ENCODE data around the gene TTC17. TPM values are rescaled to one million over a fixed set of nuclear protein-coding genes. Genes with fewer than 3 reads are reported as not detected.

Gene TTC17
- total RNA-seq, 2 donors from 2014 or later: 105 to 126 TPM

DNA sequence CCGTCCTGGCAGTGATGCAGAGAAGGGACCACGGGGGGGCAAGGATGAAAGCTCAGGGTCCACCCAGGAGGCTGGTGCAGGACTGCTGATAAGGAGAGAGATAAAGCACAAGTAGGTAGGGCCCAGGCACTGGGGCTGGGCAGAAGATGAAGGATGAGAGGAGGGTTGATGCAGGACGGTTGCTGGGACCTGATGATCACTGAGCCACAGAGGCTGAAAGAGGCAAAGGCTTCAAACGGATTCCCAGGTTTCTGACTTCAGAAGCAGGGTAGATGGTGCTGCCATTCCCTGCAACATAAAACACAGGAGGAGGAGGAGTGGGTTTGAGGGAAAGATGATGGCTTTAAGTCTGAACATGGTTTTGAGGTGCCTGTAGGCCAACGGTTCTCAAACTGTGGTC lies 148.5 kb downstream of the TTC17 start:
- Histone ChIP-seq H3K4me1 (ENCODE audit: control insufficient read depth in 1 of 2, low read depth in 2 of 2) (no peaks in the 10 kb centered on the region), H3K27me3 (replicated peaks; ENCODE audit: insufficient read depth) (no peaks in the 10 kb centered on the region), H3K36me3 (no peaks in the 10 kb centered on the region), H3K4me3 (no peak overlapping the region), H3K9me3 (no peaks in the 10 kb centered on the region), H3K27ac (no peak overlapping the region)
- ATAC-seq (ENCODE audit: insufficient number of reproducible peaks, low FRiP score, low read depth) (no peak), DNase-seq (ENCODE audit: low spot score) (no peak)
- TF ChIP-seq, protein P1, sequence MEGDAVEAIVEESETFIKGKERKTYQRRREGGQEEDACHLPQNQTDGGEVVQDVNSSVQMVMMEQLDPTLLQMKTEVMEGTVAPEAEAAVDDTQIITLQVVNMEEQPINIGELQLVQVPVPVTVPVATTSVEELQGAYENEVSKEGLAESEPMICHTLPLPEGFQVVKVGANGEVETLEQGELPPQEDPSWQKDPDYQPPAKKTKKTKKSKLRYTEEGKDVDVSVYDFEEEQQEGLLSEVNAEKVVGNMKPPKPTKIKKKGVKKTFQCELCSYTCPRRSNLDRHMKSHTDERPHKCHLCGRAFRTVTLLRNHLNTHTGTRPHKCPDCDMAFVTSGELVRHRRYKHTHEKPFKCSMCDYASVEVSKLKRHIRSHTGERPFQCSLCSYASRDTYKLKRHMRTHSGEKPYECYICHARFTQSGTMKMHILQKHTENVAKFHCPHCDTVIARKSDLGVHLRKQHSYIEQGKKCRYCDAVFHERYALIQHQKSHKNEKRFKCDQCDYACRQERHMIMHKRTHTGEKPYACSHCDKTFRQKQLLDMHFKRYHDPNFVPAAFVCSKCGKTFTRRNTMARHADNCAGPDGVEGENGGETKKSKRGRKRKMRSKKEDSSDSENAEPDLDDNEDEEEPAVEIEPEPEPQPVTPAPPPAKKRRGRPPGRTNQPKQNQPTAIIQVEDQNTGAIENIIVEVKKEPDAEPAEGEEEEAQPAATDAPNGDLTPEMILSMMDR (IDR thresholded peaks at IDR 0.05): no peak

DNA sequence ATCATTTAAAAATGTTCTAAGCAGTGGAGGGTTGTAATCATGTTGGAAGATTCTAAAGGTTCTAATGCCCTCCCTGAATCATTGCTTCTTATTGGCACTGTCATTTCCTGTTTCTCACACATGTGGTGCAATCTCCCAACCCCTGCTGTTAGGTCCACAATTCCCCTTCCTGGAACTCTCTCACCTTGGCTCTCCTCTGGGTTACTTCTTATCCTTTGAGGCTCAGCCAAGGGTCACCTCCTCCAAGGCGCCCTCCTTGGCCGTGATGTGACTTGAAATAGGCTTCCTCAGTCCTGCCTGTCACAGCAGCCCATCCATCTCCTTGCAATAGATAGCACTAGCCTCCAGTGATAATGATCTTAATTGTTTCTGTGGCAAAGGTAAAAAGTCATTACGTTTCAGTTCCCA lies 149.8 kb downstream of the TTC17 start:
- no peak for DNase-seq (ENCODE audit: low spot score)

DNA sequence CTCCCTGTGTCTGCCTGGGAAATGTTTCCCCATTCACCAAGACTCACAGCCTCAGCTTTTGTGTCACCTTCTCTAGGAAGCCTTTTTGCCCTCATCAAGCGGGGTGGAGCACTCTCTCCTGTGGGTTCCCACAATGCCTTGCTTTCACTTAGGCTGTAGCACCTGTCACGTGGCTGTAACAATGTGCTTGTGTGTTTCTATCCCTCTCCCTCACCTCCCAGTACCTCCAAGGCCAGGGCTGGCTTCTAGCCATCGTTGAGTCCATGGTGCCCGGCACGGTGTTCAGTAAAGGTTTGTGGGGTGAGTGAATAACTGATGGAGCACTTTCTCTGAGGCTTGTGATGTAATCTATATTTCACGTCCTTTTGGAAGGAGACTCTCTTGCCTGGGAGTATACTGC lies 153.2 kb downstream of the TTC17 start:
- TF ChIP-seq, protein P1 (IDR thresholded peaks at IDR 0.05): no peak
- no peak overlapping the region for H3K27ac ChIP-seq
- no peaks in the 10 kb centered on the region for H3K27me3 ChIP-seq (replicated peaks; ENCODE audit: insufficient read depth)
- H3K36me3 ChIP-seq: no peaks in the 10 kb centered on the region
- no peak for ATAC-seq (ENCODE audit: insufficient number of reproducible peaks, low FRiP score, low read depth)
- DNase-seq (ENCODE audit: low spot score): no peak
- H3K4me3 ChIP-seq: no peak overlapping the region
- no peaks in the 10 kb centered on the region for H3K4me1 ChIP-seq (ENCODE audit: control insufficient read depth in 1 of 2, low read depth in 2 of 2)
- no peaks in the 10 kb centered on the region for H3K9me3 ChIP-seq

More for the DNA sequence above, 149.8 kb downstream of the TTC17 start:
- no peaks in the 10 kb centered on the region for H3K4me1 ChIP-seq (ENCODE audit: control insufficient read depth in 1 of 2, low read depth in 2 of 2)
- H3K27ac ChIP-seq: no peak overlapping the region
- H3K4me3 ChIP-seq: no peak overlapping the region
- H3K9me3 ChIP-seq: no peaks in the 10 kb centered on the region
- TF ChIP-seq, protein P1 (IDR thresholded peaks at IDR 0.05): no peak
- no peaks in the 10 kb centered on the region for H3K36me3 ChIP-seq
- no peaks in the 10 kb centered on the region for H3K27me3 ChIP-seq (replicated peaks; ENCODE audit: insufficient read depth)
- ATAC-seq (ENCODE audit: insufficient number of reproducible peaks, low FRiP score, low read depth): no peak

DNA sequence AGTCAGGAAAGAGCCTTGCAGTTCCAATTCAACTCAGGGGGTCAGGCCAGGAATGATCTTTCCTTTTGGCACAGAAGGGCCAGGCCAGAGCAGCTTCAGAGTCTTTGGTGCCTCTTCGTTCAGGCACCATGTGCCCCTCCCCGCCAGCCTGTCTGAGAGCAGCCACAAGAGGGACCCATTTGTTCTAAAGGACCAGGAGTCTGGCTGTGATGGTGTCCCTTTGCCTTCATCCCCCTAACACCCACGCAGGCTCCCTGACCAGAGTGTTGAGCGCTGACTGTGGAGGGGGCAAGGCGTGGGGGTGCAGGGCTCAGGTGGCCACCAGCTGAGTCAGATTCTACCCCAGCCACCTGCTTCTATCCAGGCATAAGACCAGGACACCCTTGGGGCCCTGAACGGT lies 156.4 kb downstream of the TTC17 start:
- Histone ChIP-seq H3K4me1 (ENCODE audit: control insufficient read depth in 1 of 2, low read depth in 2 of 2) (no peaks in the 10 kb centered on the region), H3K27ac (no peak overlapping the region), H3K4me3 (no peak overlapping the region), H3K9me3 (no peaks in the 10 kb centered on the region), H3K36me3 (no peaks in the 10 kb centered on the region), H3K27me3 (replicated peaks; ENCODE audit: insufficient read depth) (no peaks in the 10 kb centered on the region)
- TF ChIP-seq, protein P1 (IDR thresholded peaks at IDR 0.05): no peak
- DNase-seq (ENCODE audit: low spot score): no peak
- no peak for ATAC-seq (ENCODE audit: insufficient number of reproducible peaks, low FRiP score, low read depth)

DNA sequence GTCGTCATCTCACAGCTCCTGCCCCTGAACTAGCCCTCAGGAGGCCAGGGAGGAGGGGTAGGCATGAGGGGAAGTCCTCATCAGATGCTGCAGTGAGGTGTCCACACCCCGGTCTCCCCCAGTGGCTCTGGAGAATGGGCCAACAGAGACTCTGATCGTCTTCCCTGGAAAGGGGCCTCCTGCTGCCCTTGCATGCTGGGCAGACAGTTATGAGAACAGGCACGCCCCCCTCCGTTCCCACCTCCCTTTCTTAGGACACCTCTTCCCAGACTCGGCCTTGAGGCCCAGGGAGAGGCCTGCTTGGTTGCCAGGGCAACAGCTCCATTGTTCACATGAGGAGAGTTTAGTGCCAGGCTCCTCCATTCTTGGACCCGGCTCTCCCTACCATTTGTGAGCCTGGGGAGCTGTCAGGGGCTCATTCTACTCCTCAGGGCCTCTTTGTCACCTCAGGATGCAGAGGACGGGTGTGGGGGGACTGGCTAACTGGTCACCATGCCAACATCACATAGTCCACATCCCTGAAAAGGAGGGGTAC lies 157.7 kb downstream of the TTC17 start:
- Histone ChIP-seq H3K9me3 (no peaks in the 10 kb centered on the region), H3K27ac (no peak overlapping the region), H3K4me1 (ENCODE audit: control insufficient read depth in 1 of 2, low read depth in 2 of 2) (no peaks in the 10 kb centered on the region), H3K4me3 (no peak overlapping the region), H3K36me3 (no peaks in the 10 kb centered on the region), H3K27me3 (replicated peaks; ENCODE audit: insufficient read depth) (no peaks in the 10 kb centered on the region)
- ATAC-seq (ENCODE audit: insufficient number of reproducible peaks, low FRiP score, low read depth) (no peak), DNase-seq (ENCODE audit: low spot score) (no peak)
- TF ChIP-seq, protein P1 (IDR thresholded peaks at IDR 0.05): no peak
